GM18499 (cell line): ENCODE measurements around the gene M1AP.

Source experiments
- ATAC-seq: cut with Tn5 transposase; IDR thresholded peaks from one replicate; pipeline ENCODE4 v1.9.1; 2021; ENCODE audit warnings: moderate number of reproducible peaks; ENCODE audit not compliant: insufficient read depth, unreplicated experiment

Gene M1AP

GRCh38 chr2:74648009-74648443 is at the start of gene M1AP:
TSS of gene M1AP (minus strand) at chr2:74648330. CDS start at chr2:74640275, 8,055 bp downstream.
- ATAC-seq, result no peak

- no peak for ATAC-seq
Measured at GRCh38 chr2:74696829-74697228, 48.7 kb upstream of the M1AP start.

- no peak for ATAC-seq
Measured at GRCh38 chr2:74695663-74696062, 47.5 kb upstream of the M1AP start.

GRCh38 chr2:74694281-74694680 is 46.2 kb upstream of the M1AP start:
- no peak for ATAC-seq

GRCh38 chr2:74693668-74694067 is 45.5 kb upstream of the M1AP start:
- no peak for ATAC-seq

- ATAC-seq, result no peak
Measured at GRCh38 chr2:74693213-74693612, 45.1 kb upstream of the M1AP start.

- no peak for ATAC-seq
Measured at GRCh38 chr2:74691929-74692328, 43.8 kb upstream of the M1AP start.

- peak; percentile 76 for ATAC-seq
Measured at GRCh38 chr2:74690571-74690970, 42.4 kb upstream of the M1AP start.

GRCh38 chr2:74689671-74690070 is 41.5 kb upstream of the M1AP start:
- ATAC-seq, result no peak

GRCh38 chr2:74688881-74689280 is 40.8 kb upstream of the M1AP start:
- no peak for ATAC-seq

- no peak for ATAC-seq
Measured at GRCh38 chr2:74685408-74685807, 37.3 kb upstream of the M1AP start.

- ATAC-seq, result no peak
Measured at GRCh38 chr2:74682501-74682900, 34.4 kb upstream of the M1AP start.

- ATAC-seq, result no peak
Measured at GRCh38 chr2:74679615-74680014, 31.5 kb upstream of the M1AP start.

GRCh38 chr2:74676331-74676730 is 28.2 kb upstream of the M1AP start:
- no peak for ATAC-seq

GRCh38 chr2:74675090-74675489 is 27.0 kb upstream of the M1AP start:
- no peak for ATAC-seq

GRCh38 chr2:74673826-74674528 is 25.8 kb upstream of the M1AP start:
- no peak for ATAC-seq

- no peak for ATAC-seq
Measured at GRCh38 chr2:74671479-74671878, 23.3 kb upstream of the M1AP start.

GRCh38 chr2:74670263-74670662 is 22.1 kb upstream of the M1AP start:
- ATAC-seq, result no peak

GRCh38 chr2:74668087-74668486 is 20.0 kb upstream of the M1AP start:
- no peak for ATAC-seq

GRCh38 chr2:74659462-74659861 is 11.3 kb upstream of the M1AP start:
- ATAC-seq, result no peak

- ATAC-seq, result no peak
Measured at GRCh38 chr2:74658516-74658915, 10.4 kb upstream of the M1AP start.

GRCh38 chr2:74655579-74655978 is 7.4 kb upstream of the M1AP start:
- no peak for ATAC-seq
